ENCODE data around the gene ADAM10. TPM values are rescaled to one million over a fixed set of nuclear protein-coding genes. Genes with fewer than 3 reads are reported as not detected.

ADAM10 gene
- total and polyA plus RNA-seq, 7 donors, result 7.9 to 37.9 (median 33.1) TPM

- no peak for TF ChIP-seq CTCF (IDR thresholded peaks at IDR 0.05)
- peaks cover 40% of the 10 kb centered on the region for H3K4me1 ChIP-seq
- no peaks in the 10 kb centered on the region for H3K36me3 ChIP-seq (ENCODE audit: insufficient read depth in 1 of 2, low read depth in 1 of 2)
- H3K27ac ChIP-seq, result no peak overlapping the region
- WGBS, 3 donors, result 82 to 93% (median 93%) methylated on average over 1 of the region's 1 CpG
- no peak for DNase-seq
- H3K27me3 ChIP-seq (ENCODE audit: insufficient read depth in 3 of 3, low read length in 2 of 3), result no peaks in the 10 kb centered on the region
- no peak overlapping the region for H3K4me3 ChIP-seq
- no peak for ATAC-seq
- intact Hi-C loops (cut with DNase I), result no loop called here
- H3K9me3 ChIP-seq, result no peaks in the 10 kb centered on the region
Observed at GRCh38 chr15:58738046-58738707, 11.3 kb downstream of the ADAM10 start.

- no peak for ATAC-seq
- intact Hi-C loops (cut with DNase I), result no loop called here
Observed at GRCh38 chr15:58737298-58737697, 12.2 kb downstream of the ADAM10 start.

DNA sequence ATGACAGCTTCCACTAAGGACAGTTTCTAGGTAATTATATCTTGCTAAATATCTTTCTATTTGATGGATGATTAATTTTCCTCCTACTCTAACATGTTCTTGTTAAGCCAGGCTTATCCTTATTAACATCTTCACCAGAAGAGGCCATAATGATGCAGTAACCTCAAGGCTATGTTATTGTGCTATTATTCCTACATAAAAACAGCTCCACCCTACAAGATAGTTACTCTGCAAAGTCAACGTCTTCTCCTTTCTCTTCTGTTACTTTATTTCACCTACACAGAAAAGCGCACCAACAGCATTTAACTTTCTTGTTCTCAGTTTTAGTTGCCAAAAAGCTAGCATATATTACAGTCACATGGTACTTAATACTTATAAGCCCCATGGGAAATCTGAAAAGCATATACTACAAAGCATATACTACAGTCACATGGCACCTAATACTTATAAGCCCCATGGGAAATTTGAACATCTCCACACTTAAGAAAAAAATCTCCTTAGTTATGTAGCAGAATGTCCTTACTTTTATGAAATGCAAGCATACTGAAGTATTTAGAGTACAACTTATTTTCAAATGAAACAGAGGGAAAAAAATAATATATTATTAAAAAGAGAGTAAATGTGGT, 13.4 kb downstream of the ADAM10 start:
- no peak for DNase-seq
- no peak for ATAC-seq
- intact Hi-C loops (cut with DNase I), result no loop called here
- Histone ChIP-seq H3K27ac (no peak overlapping the region), H3K36me3 (ENCODE audit: insufficient read depth in 1 of 2, low read depth in 1 of 2) (no peaks in the 10 kb centered on the region), H3K4me1 (peaks cover 49% of the 10 kb centered on the region), H3K27me3 (ENCODE audit: insufficient read depth in 3 of 3, low read length in 2 of 3) (no peaks in the 10 kb centered on the region), H3K9me3 (no peaks in the 10 kb centered on the region), H3K4me3 (no peak overlapping the region)
- TF ChIP-seq CTCF (IDR thresholded peaks at IDR 0.05), result no peak
- WGBS, 3 donors, result 66 to 75% (median 69%) methylated on average over 2 of the region's 2 CpGs

More at GRCh38 chr15:58737298-58737697, 12.2 kb downstream of the ADAM10 start:
- H3K4me3 ChIP-seq, result no peak overlapping the region
- WGBS, 3 donors, result 93 to 95% (median 94%) methylated on average over 3 of the region's 3 CpGs
- no peaks in the 10 kb centered on the region for H3K36me3 ChIP-seq (ENCODE audit: insufficient read depth in 1 of 2, low read depth in 1 of 2)
- no peak for DNase-seq
- no peak overlapping the region for H3K27ac ChIP-seq
- H3K27me3 ChIP-seq (ENCODE audit: insufficient read depth in 3 of 3, low read length in 2 of 3), result no peaks in the 10 kb centered on the region
- no peak for TF ChIP-seq CTCF (IDR thresholded peaks at IDR 0.05)
- H3K4me1 ChIP-seq, result peaks cover 40% of the 10 kb centered on the region
- H3K9me3 ChIP-seq, result no peaks in the 10 kb centered on the region

GRCh38 chr15:58734859-58735258, 14.6 kb downstream of the ADAM10 start:
- DNase-seq (no peak), ATAC-seq (no peak)
- TF ChIP-seq CTCF (IDR thresholded peaks at IDR 0.05), result no peak
- no peaks in the 10 kb centered on the region for H3K36me3 ChIP-seq (ENCODE audit: insufficient read depth in 1 of 2, low read depth in 1 of 2)
- peaks cover 44% of the 10 kb centered on the region for H3K4me1 ChIP-seq
- intact Hi-C loops (cut with DNase I), result no loop called here
- H3K4me3 ChIP-seq, result no peak overlapping the region
- no peaks in the 10 kb centered on the region for H3K27me3 ChIP-seq (ENCODE audit: insufficient read depth in 3 of 3, low read length in 2 of 3)
- WGBS, 3 donors, result 65 to 76% (median 73%) methylated on average over 2 of the region's 2 CpGs
- no peak overlapping the region for H3K27ac ChIP-seq
- no peaks in the 10 kb centered on the region for H3K9me3 ChIP-seq
